SH-SY5Y (cell line): ENCODE measurements around the gene NSL1.

Experiments
- GATA2 ChIP-seq: IDR thresholded peaks from 2 replicates; pipeline ENCODE4 v1.6.1; 2011; ENCODE audit warnings: mild to moderate bottlenecking, low read depth, low read length
- GATA3 ChIP-seq: IDR thresholded peaks from 2 replicates; pipeline ENCODE4 v1.6.1; 2011; ENCODE audit warnings: low read depth, mild to moderate bottlenecking, low read length, moderate library complexity

- TF ChIP-seq GATA2 (no peak), GATA3 (no peak)
Observed at GRCh38 chr1:212785871-212786270, 5.7 kb downstream of the NSL1 start.
